Stimulated activated naive CD4-positive, alpha-beta T cell (primary cell): ENCODE measurements around the gene SPRR1B.
"Not testable (repeated sequence)": the region's sequence is repeated elsewhere in the genome, so short reads cannot be mapped to it uniquely, and the experiment has no call there.

Source experiments
- DNase-seq, 6 experiments: peaks; one replicate each; lab custom pipeline; 2025; lab: John Stamatoyannopoulos, UW

SPRR1B gene

DNA sequence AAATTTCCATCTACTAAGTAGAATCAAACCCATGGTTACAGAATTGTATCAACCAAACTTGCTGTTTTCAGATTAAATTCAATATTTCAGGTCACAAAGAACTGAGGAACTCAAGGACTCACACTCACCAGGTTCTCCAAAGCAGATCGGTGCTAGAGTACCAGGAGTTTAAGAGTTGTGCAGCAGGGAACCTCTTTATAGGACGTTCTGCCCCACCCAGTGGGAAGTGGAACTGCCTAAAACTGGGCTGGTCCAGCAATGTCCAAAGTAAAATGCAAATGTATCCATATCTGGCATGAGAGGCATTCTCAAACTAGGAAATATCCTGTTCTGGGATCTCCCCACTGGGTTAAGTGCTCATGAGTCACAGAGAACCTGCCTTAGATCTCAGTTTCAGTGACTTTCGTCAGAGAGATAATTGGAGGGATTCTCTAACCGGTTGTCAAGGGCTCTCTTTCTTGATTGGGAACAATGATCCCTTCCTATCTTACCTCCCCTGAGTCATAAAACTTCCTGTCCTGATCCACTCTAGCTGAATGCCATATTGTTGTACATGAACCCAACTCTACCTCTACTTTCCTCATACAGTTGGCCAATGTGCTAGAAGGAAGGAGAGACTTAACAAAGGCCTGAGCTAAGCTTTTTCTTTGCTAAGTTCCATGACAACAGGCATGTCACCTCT, 10.1 kb downstream of the SPRR1B start, which contains the start of gene SPRR2D:
SPRR2D (minus strand) TSS at position 171 of the 682 bp plus-strand sequence. CDS start 774 bp downstream, outside the sequence.
- DNase-seq = no peak

DNA sequence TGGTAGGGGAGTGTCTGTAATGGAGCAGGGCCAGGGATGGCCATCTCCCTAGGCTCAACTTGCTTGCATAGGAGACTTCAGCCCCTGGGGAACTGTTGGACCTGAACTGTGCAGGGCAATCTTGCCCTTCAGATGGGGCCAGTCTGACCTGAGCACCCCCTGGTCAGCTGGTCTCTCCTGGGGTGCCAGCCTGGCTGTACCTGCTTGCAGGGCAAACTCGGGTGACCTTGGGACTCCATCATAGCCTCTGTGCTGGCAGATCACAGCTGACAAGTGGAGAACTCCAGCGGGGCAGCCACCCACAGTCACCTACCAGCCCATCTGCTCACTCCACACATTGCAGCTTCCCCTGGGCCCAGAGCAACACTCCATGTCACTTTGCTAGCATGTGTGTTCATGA, 18.2 kb downstream of the SPRR1B start:
- no peak for DNase-seq

- not testable (repeated sequence) for DNase-seq
Observed at GRCh38 chr1:153056111-153056510, 25.1 kb downstream of the SPRR1B start.

- DNase-seq = no peak
Observed at GRCh38 chr1:153057375-153057774, 26.4 kb downstream of the SPRR1B start, which contains the start of gene SPRR2A. TSS of gene SPRR2A (minus strand) at chr1:153057512. CDS start at chr1:153056735, 777 bp downstream.

- no peak for DNase-seq
Observed at GRCh38 chr1:153058154-153058553, 27.2 kb downstream of the SPRR1B start.

DNA sequence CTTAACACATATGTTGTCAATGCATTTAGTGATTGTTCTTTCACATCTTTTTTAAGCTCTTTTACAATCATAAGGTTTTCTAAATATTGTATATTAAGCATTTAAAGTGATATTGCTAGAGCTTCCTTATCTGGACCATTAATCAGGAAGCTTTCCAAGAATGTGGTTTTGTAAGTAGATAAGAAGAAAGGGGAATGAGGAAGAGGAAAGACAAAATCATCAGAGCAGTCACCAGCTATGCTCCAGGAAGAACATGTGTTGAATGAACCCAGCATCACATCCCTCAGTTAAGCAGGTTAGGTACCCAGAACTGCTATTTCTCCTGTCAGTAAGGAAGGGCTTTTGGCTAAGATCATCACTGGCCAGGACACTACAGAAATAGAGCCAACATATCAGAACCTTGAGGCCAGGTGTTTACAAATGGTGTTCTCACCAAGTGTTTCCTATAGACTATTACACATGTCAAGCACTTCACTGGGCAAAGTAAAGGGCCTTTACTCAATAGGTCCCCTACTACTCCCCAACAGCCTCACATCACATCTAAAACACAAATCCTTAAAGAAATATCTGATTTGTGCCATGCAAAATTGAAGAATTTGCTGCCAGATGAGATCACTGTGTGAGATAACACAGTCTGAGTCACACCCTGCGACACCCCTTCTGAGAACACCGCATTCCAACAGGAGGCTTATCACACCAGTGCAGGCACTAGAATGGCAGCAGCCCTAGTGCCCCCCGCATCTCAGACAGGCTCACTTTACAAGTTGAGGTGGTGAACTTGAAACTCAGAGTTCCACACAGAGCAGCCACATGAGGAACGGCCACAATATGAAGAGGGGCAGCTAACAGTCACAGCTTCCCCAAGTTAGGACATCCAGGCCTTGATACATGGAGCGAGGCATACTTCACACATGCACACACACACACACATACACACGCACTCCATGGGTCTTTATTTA, 28.1 kb downstream of the SPRR1B start:
- no peak for DNase-seq

GRCh38 chr1:153070243-153070642, 39.2 kb downstream of the SPRR1B start:
- DNase-seq = no peak

DNA sequence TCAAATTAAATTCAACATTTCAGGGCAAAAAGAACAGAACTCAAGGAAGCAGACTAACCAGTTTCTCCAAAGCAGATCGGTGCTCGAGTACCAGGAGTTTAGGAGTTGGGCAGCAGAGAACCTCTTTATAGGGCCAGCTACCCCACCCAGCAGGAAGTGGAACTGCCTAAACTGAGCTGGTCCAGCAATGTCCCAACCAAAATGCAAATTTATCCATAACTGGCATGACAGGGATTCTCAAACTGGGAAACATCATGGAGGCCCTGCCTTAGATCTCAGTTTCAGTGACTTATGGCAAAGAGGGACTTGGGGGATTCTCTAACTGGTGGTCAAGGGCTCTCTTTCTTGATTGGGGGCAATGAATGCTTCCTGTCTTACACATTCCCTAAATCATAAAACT, 40.5 kb downstream of the SPRR1B start, which contains the start of gene SPRR2B:
SPRR2B (minus strand) TSS at position 101 of the 400 bp plus-strand sequence. CDS start 772 bp downstream, outside the sequence.
- no peak for DNase-seq

GRCh38 chr1:153072806-153073726, 42.1 kb downstream of the SPRR1B start:
- no peak for DNase-seq

DNA sequence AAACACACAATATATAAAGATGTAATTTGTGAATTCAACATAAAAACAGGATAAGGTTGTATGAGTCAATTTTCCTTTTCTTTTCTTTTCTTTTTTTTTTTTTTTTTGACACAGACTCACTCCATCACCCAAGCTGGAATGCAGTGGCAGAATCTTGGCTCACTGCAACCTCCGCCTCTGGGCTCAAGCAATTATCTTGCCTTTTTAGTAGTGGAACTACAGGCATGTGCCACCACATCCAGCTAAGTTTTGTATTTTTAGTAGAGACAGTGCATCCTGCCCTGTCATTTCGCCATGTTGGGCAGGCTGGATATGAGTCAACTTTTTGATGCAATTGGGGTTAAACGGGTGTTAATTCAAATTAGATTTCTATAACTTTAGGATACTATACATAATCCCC, 50.7 kb downstream of the SPRR1B start:
- DNase-seq = no peak
